Activated CD8-positive, alpha-beta memory T cell treated with anti-CD3 and anti-CD28 coated beads, Interleukin-2, amount 50 U/mL, for 1 hour (primary cell): Measurements from ENCODE around the gene NXPH4.

Source experiments
- DNase-seq: peaks from one replicate; pipeline ENCODE4 v3.0.0-alpha.2; 2020; ENCODE audit errors: extremely low read depth

NXPH4 gene

GRCh38 chr12:57242691-57243454, 26.3 kb downstream of the NXPH4 start:
- DNase-seq, result no peak

- no peak for DNase-seq
Measured at GRCh38 chr12:57243521-57244311, 27.1 kb downstream of the NXPH4 start.

GRCh38 chr12:57244312-57244696, 27.7 kb downstream of the NXPH4 start:
- DNase-seq, result no peak

GRCh38 chr12:57247041-57247440, 30.4 kb downstream of the NXPH4 start:
- no peak for DNase-seq

GRCh38 chr12:57248934-57249742, 32.5 kb downstream of the NXPH4 start:
- no peak for DNase-seq

- DNase-seq, result no peak
Measured at GRCh38 chr12:57250541-57250940, 33.9 kb downstream of the NXPH4 start.

GRCh38 chr12:57250956-57251355, 34.4 kb downstream of the NXPH4 start, which contains the start of gene STAC3:
Gene STAC3 (minus strand): TSS chr12:57251187. CDS start chr12:57249636, 1,551 bp downstream.
- DNase-seq, result no peak

GRCh38 chr12:57254506-57255280, 38.1 kb downstream of the NXPH4 start:
- no peak for DNase-seq

GRCh38 chr12:57255916-57256315, 39.3 kb downstream of the NXPH4 start:
- DNase-seq, result no peak

GRCh38 chr12:57258977-57259970, 42.7 kb downstream of the NXPH4 start:
- no peak for DNase-seq

- no peak for DNase-seq
Measured at GRCh38 chr12:57260366-57260765, 43.8 kb downstream of the NXPH4 start.

GRCh38 chr12:57261428-57261865, 44.9 kb downstream of the NXPH4 start:
- DNase-seq, result no peak

GRCh38 chr12:57262126-57262822, 45.7 kb downstream of the NXPH4 start:
- no peak for DNase-seq

- DNase-seq, result no peak
Measured at GRCh38 chr12:57263096-57263495, 46.5 kb downstream of the NXPH4 start.

GRCh38 chr12:57266681-57267080, 50.1 kb downstream of the NXPH4 start:
- DNase-seq, result no peak

GRCh38 chr12:57268264-57268663, 51.7 kb downstream of the NXPH4 start:
- DNase-seq, result no peak

- no peak for DNase-seq
Measured at GRCh38 chr12:57270966-57271470, 54.4 kb downstream of the NXPH4 start.

GRCh38 chr12:57272337-57273151, 56.0 kb downstream of the NXPH4 start:
- DNase-seq, result no peak
